Lower leg skin (tissue), 4 donors: Measurements from ENCODE around the gene PGLYRP4. TPM values are rescaled to one million over a fixed set of nuclear protein-coding genes. Genes with fewer than 3 reads are reported as not detected.

Source experiments
- DNase-seq, 2 donors: peaks; one replicate each; pipeline ENCODE4 v3.0.0-alpha.2; 2019; ENCODE audit warnings: low spot score in 2 of 2
- H3K4me3 ChIP-seq: fragments of 200-600 bp; sonication (generic); 2 replicates; pipeline ENCODE4 v1.5.1; 2017; ENCODE audit warnings: mild to moderate bottlenecking, low read depth; ENCODE audit not compliant: poor library complexity, severe bottlenecking
- CTCF ChIP-seq, 3 donors: fragments of 450-650 bp; IDR thresholded peaks; one replicate each; pipeline ENCODE4 v1.5.1; 2016; ENCODE audit warnings: antibody characterized with exemption in 3 of 3, mild to moderate bottlenecking in 3 of 3, moderate library complexity in 2 of 3
- POLR2A ChIP-seq, 2 donors: fragments of 450-650 bp; IDR thresholded peaks; one replicate each; pipeline ENCODE4 v1.6.1; 2016 to 2017; ENCODE audit warnings: antibody characterized with exemption in 2 of 2, mild to moderate bottlenecking in 1 of 2, moderate library complexity in 1 of 2
- WGBS, 2 donors: methylation state at CpG; one replicate each; pipeline ENCODE4 v1.1.5; 2018; 5-methylcytosine and 5-hydroxymethylcytosine counted together
- intact Hi-C: fragments of 100-400 bp; cut with DNase I; formaldehyde crosslinking; loops from one replicate; pipeline ENCODE4 v1.15.0; 2023; ENCODE audit warnings: low total_unique reads
- total RNA-seq, 4 donors: library from RNA; depleted of rRNA; stranded (reverse); fragments of >200 nt; gene quantifications; one replicate each; pipeline ENCODE4 v1.1.0, GENCODE V29; 2016

The PGLYRP4 gene
- total RNA-seq, 4 donors from 2014 or later, result 10.2 to 36.1 (median 18.7) TPM

GRCh38 chr1:153364766-153365666 lies 16.4 kb upstream of the PGLYRP4 start:
- TF ChIP-seq POLR2A (IDR thresholded peaks at IDR 0.05) (no peak), CTCF (IDR thresholded peaks at IDR 0.05) (no peak)
- 57 to 59% methylated on average over 12 of the region's 12 CpGs for WGBS, 2 donors
- DNase-seq, result peak in 1 of 2 donors; percentile 45
- no peak overlapping the region for H3K4me3 ChIP-seq
- intact Hi-C loops, result no loop called here

GRCh38 chr1:153364156-153364555 lies 15.5 kb upstream of the PGLYRP4 start:
- no peak for TF ChIP-seq CTCF (IDR thresholded peaks at IDR 0.05)
- intact Hi-C loops, result no loop called here
- H3K4me3 ChIP-seq, result no peak overlapping the region
- DNase-seq, result peak in 1 of 2 donors; percentile 5

GRCh38 chr1:153363641-153364040 lies 15.0 kb upstream of the PGLYRP4 start:
- 59 to 67% methylated on average over 3 of the region's 3 CpGs for WGBS, 2 donors
- H3K4me3 ChIP-seq, result no peak overlapping the region
- intact Hi-C loops, result no loop called here
- no peak for DNase-seq
- TF ChIP-seq CTCF (IDR thresholded peaks at IDR 0.05) (no peak), POLR2A (IDR thresholded peaks at IDR 0.05) (no peak)

GRCh38 chr1:153362187-153362775 lies 13.6 kb upstream of the PGLYRP4 start:
- 85 to 90% methylated on average over 3 of the region's 3 CpGs for WGBS, 2 donors
- intact Hi-C loops, result no loop called here
- no peak for TF ChIP-seq CTCF (IDR thresholded peaks at IDR 0.05)
- no peak for TF ChIP-seq POLR2A (IDR thresholded peaks at IDR 0.05)

GRCh38 chr1:153361480-153362109 lies 13.0 kb upstream of the PGLYRP4 start:
- no peak overlapping the region for H3K4me3 ChIP-seq
- WGBS, 2 donors, result 77 to 85% methylated on average over 4 of the region's 4 CpGs
- intact Hi-C loops, result no loop called here
- TF ChIP-seq CTCF (IDR thresholded peaks at IDR 0.05) (no peak), POLR2A (IDR thresholded peaks at IDR 0.05) (no peak)
- DNase-seq, result peak in 1 of 2 donors; percentile 60

More at GRCh38 chr1:153362187-153362775, 13.6 kb upstream of the PGLYRP4 start:
- DNase-seq, result peak in 1 of 2 donors; percentile 61
- no peak overlapping the region for H3K4me3 ChIP-seq
